H9 (cell line): Measurements from ENCODE around the gene SH2D2A. TPM values are rescaled to one million over a fixed set of nuclear protein-coding genes. Genes with fewer than 3 reads are reported as not detected.

Experiments
- DNase-seq: peaks from one replicate; pipeline ENCODE4 v3.0.0-alpha.2; 2017
- H2AFZ ChIP-seq: one replicate; pipeline ENCODE4 v1.6.1; 2013; ENCODE audit warnings: mild to moderate bottlenecking, low read length, control low read depth, moderate library complexity
- H2AK5ac ChIP-seq: 2 replicates; pipeline ENCODE4 v1.6.1; 2013; ENCODE audit warnings: low read length, control low read depth, mixed read lengths; ENCODE audit not compliant: insufficient read length
- H2BK120ac ChIP-seq: one replicate; pipeline ENCODE4 v1.6.1; 2013; ENCODE audit warnings: low read depth, mild to moderate bottlenecking, low read length, control low read depth, inconsistent platforms; ENCODE audit not compliant: poor library complexity, severe bottlenecking
- H2BK12ac ChIP-seq: 2 replicates; pipeline ENCODE4 v1.6.1; 2013; ENCODE audit warnings: low read length, control low read depth, mixed read lengths, low read depth; ENCODE audit not compliant: insufficient read length
- H2BK15ac ChIP-seq: 2 replicates; pipeline ENCODE4 v1.6.1; 2013; ENCODE audit warnings: low read depth, low read length, control low read depth
- H2BK20ac ChIP-seq: one replicate; pipeline ENCODE4 v1.6.1; 2013; ENCODE audit warnings: low read depth, mild to moderate bottlenecking, low read length, control low read depth, inconsistent platforms; ENCODE audit not compliant: poor library complexity, severe bottlenecking
- H2BK5ac ChIP-seq: 2 replicates; pipeline ENCODE4 v1.6.1; 2013; ENCODE audit warnings: low read length, control low read depth, mixed read lengths; ENCODE audit not compliant: insufficient read length
- H3K14ac ChIP-seq: 2 replicates; pipeline ENCODE4 v1.6.1; 2013; ENCODE audit warnings: low read length, control low read depth; ENCODE audit not compliant: insufficient read depth
- H3K18ac ChIP-seq: 2 replicates; pipeline ENCODE4 v1.6.1; 2013; ENCODE audit warnings: low read depth, mild to moderate bottlenecking, mixed read lengths, low read length, control low read depth; ENCODE audit not compliant: insufficient read length
- H3K23ac ChIP-seq: 2 replicates; pipeline ENCODE4 v1.6.1; 2013; ENCODE audit warnings: low read length, control low read depth, mixed read lengths, low read depth; ENCODE audit not compliant: insufficient read length
- H3K23me2 ChIP-seq: 2 replicates; pipeline ENCODE4 v1.6.1; 2013; ENCODE audit warnings: low read depth, mild to moderate bottlenecking, mixed read lengths, low read length, control low read depth; ENCODE audit not compliant: insufficient read length, poor library complexity, severe bottlenecking
- H3K27ac ChIP-seq: 2 replicates; pipeline ENCODE4 v1.5.1; 2013; ENCODE audit warnings: low read length, control low read depth, mixed read lengths, low read depth; ENCODE audit not compliant: insufficient read length
- H3K27me3 ChIP-seq: 2 replicates; pipeline ENCODE4 v1.6.1; 2013; ENCODE audit warnings: low read length, control low read depth, inconsistent platforms; ENCODE audit not compliant: insufficient read depth
- H3K4ac ChIP-seq: 2 replicates; pipeline ENCODE4 v1.6.1; 2013; ENCODE audit warnings: low read depth, mild to moderate bottlenecking, control low read depth, inconsistent platforms, low read length, moderate library complexity
- H3K4me1 ChIP-seq: 2 replicates; pipeline ENCODE4 v1.6.1; 2013; ENCODE audit warnings: low read length, control low read depth, inconsistent platforms; ENCODE audit not compliant: insufficient read depth
- H3K4me2 ChIP-seq: 2 replicates; pipeline ENCODE4 v1.6.1; 2013; ENCODE audit warnings: low read length, control low read depth, mixed read lengths; ENCODE audit not compliant: insufficient read length, insufficient read depth
- H3K56ac ChIP-seq: 2 replicates; pipeline ENCODE4 v1.6.1; 2013; ENCODE audit warnings: low read depth, mild to moderate bottlenecking, mixed read lengths, low read length, control low read depth; ENCODE audit not compliant: insufficient read length
- H3K79me1 ChIP-seq: 2 replicates; pipeline ENCODE4 v1.6.1; 2013; ENCODE audit warnings: low read depth, mild to moderate bottlenecking, moderate library complexity, low read length, control low read depth, inconsistent platforms; ENCODE audit not compliant: insufficient read depth, poor library complexity, severe bottlenecking
- H3K79me2 ChIP-seq: 2 replicates; pipeline ENCODE4 v1.6.1; 2013; ENCODE audit warnings: low read length, control low read depth, inconsistent platforms; ENCODE audit not compliant: insufficient read depth
- H3K9ac ChIP-seq: 2 replicates; pipeline ENCODE4 v1.6.1; 2013; ENCODE audit warnings: low read length, control low read depth, mixed read lengths; ENCODE audit not compliant: insufficient read length; ENCODE audit errors: extremely low read depth
- H3K9me3 ChIP-seq: one replicate; pipeline ENCODE4 v1.6.1; 2013; ENCODE audit warnings: low read depth, low read length, inconsistent platforms; ENCODE audit not compliant: control insufficient read depth
- H3T11ph ChIP-seq: one replicate; pipeline ENCODE4 v1.6.1; 2013; ENCODE audit warnings: mild to moderate bottlenecking, low read length, control low read depth, inconsistent platforms
- H4K20me1 ChIP-seq: one replicate; pipeline ENCODE4 v1.6.1; 2013; ENCODE audit not compliant: control insufficient read depth, insufficient read length, insufficient read depth
- H4K5ac ChIP-seq: 2 replicates; pipeline ENCODE4 v1.6.1; 2013; ENCODE audit warnings: low read depth, mild to moderate bottlenecking, mixed read lengths, low read length, control low read depth; ENCODE audit not compliant: insufficient read length
- H4K8ac ChIP-seq: replicated peaks from 2 replicates; pipeline ENCODE4 v1.6.1; 2013; ENCODE audit warnings: low read length, control low read depth, mixed read lengths, low read depth; ENCODE audit not compliant: insufficient read length
- H4K91ac ChIP-seq: 2 replicates; pipeline ENCODE4 v1.6.1; 2013; ENCODE audit warnings: low read depth, mild to moderate bottlenecking, moderate library complexity, mixed read lengths, low read length, control low read depth; ENCODE audit not compliant: insufficient read length
- H3K27ac Mint-ChIP-seq, 3 experiments: 2 replicates in 2 of 3; 3 replicates in 1 of 3; pipeline ENCODE4 v1.8.0; 2020 to 2021; ENCODE audit warnings: mixed read lengths in 3 of 3, mild to moderate bottlenecking in 1 of 3, moderate library complexity in 1 of 3
- H3K27me3 Mint-ChIP-seq: 2 replicates; pipeline ENCODE4 v1.8.0; 2021; ENCODE audit warnings: low read depth, mild to moderate bottlenecking, moderate library complexity, mixed read lengths
- H3K36me3 Mint-ChIP-seq, 3 experiments: 2 replicates in 2 of 3; 3 replicates in 1 of 3; pipeline ENCODE4 v1.8.0; 2020 to 2021; ENCODE audit warnings: low read depth in 3 of 3, mixed read lengths in 3 of 3; ENCODE audit not compliant: insufficient read depth in 1 of 3
- H3K4me1 Mint-ChIP-seq, 2 experiments: 2 replicates each; pipeline ENCODE4 v1.8.0; 2020; ENCODE audit warnings: mixed read lengths in 2 of 2
- H3K4me3 Mint-ChIP-seq, 2 experiments: 2 replicates in 1 of 2; 3 replicates in 1 of 2; pipeline ENCODE4 v1.8.0; 2020 to 2021; ENCODE audit warnings: mild to moderate bottlenecking in 2 of 2, mixed read lengths in 2 of 2, moderate library complexity in 1 of 2
- H3K9me3 Mint-ChIP-seq, 2 experiments: 2 replicates in 1 of 2; 3 replicates in 1 of 2; pipeline ENCODE4 v1.8.0; 2020; ENCODE audit warnings: mild to moderate bottlenecking in 2 of 2, mixed read lengths in 2 of 2, moderate library complexity in 1 of 2
- whole genome bisulfite sequencing: extraction: QIAGEN DNeasy Blood & Tissue Kit; methylation state at CpG from one replicate; pipeline ENCODE4 v1.1.7; 2013; ENCODE audit warnings: missing lambda C conversion rate, low lambda C conversion rate, mixed read lengths; ENCODE audit not compliant: insufficient read length; ENCODE audit errors: extremely low coverage; 5-methylcytosine and 5-hydroxymethylcytosine counted together
- total RNA-seq: library from RNA; stranded (reverse); gene quantifications from 2 replicates; pipeline ENCODE4 v1.2.1, GENCODE V29; 2021
- TF ChIP-seq, protein P1 (sequence below): fragments of 200-600 bp; sonication (generic); conservative IDR thresholded peaks from 3 replicates; pipeline ENCODE4 v1.8.0; 2021; ENCODE audit warnings: antibody characterized with exemption, mild to moderate bottlenecking

The SH2D2A gene
- total RNA-seq, 1 experiment from 2014 or later = 2.0 TPM

DNA sequence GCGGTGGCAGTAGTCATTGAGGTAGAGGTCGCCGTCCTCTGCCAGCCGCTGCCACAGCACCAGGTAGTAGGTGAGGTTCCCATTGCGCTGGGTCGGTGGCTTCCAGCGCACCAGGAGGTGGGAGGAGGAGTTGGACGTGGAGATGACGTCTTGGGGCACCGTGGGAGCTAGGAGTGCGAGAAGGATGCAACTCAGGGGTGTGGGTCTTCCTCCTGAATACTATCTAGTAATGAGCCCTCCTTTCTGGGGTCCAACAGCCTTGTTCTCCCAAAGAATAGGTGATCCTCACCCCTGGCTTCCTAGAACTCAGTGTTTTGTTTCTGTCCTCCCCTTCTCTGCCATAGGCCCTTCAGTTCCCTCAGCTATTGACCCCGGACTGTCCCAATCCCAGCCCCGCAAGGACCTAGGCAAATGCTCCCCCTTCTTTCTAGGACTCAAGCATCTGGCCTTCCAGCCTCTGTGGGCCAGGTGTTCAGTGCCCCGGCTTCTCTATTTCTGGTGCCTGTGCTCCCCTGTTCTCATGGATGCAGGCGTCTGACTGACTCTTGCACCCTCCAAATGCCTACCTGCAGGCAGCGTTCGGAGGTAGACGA is 29.4 kb upstream of the SH2D2A start:
- Mint-ChIP-seq H3K4me1 (peaks cover 15 to 35% of the 10 kb centered on the region in 2 experiments), H3K27me3 (peaks cover 100% of the 10 kb centered on the region), H3K27ac (no peak overlapping the region), H3K9me3 (no peaks in the 10 kb centered on the region; a peak in 1 of 5 replicates), H3K36me3 (no peaks in the 10 kb centered on the region), H3K4me3 (peak overlapping the region in 1 of 2 experiments; percentile 70; a peak in 3 of 5 replicates)
- Histone ChIP-seq H3K4me1 (no peaks in the 10 kb centered on the region), H3K9me3 (no peaks in the 10 kb centered on the region), H2BK5ac (no peak overlapping the region), H2BK15ac (no peak overlapping the region), H2AFZ (no peak overlapping the region), H4K20me1 (no peaks in the 10 kb centered on the region), H3K79me2 (no peaks in the 10 kb centered on the region), H3K4me2 (peak overlapping the region; percentile 50), H2BK20ac (no peak overlapping the region), H2AK5ac (no peak overlapping the region), H2BK120ac (no peak overlapping the region), H3K27me3 (peaks cover 71% of the 10 kb centered on the region), H3T11ph (no peak overlapping the region), H4K8ac (no peak overlapping the region), H2BK12ac (no peak overlapping the region), H3K23ac (no peak overlapping the region), H4K91ac (no peak overlapping the region), H3K79me1 (no peaks in the 10 kb centered on the region), H3K27ac (no peak overlapping the region), H3K14ac (no peak overlapping the region), H3K4ac (no peak overlapping the region), H4K5ac (no peak overlapping the region), H3K9ac (no peak overlapping the region), H3K56ac (no peak overlapping the region), H3K18ac (no peak overlapping the region), H3K23me2 (peaks cover 14% of the 10 kb centered on the region)
- TF ChIP-seq, protein P1, sequence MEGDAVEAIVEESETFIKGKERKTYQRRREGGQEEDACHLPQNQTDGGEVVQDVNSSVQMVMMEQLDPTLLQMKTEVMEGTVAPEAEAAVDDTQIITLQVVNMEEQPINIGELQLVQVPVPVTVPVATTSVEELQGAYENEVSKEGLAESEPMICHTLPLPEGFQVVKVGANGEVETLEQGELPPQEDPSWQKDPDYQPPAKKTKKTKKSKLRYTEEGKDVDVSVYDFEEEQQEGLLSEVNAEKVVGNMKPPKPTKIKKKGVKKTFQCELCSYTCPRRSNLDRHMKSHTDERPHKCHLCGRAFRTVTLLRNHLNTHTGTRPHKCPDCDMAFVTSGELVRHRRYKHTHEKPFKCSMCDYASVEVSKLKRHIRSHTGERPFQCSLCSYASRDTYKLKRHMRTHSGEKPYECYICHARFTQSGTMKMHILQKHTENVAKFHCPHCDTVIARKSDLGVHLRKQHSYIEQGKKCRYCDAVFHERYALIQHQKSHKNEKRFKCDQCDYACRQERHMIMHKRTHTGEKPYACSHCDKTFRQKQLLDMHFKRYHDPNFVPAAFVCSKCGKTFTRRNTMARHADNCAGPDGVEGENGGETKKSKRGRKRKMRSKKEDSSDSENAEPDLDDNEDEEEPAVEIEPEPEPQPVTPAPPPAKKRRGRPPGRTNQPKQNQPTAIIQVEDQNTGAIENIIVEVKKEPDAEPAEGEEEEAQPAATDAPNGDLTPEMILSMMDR = no peak
- WGBS = no CpG with 5 or more reads among the region's 18 CpGs
- DNase-seq = no peak
